HepG2 (cell line): ENCODE results near the gene WWC2.
"Not testable (repeated sequence)": the region's sequence is repeated elsewhere in the genome, so short reads cannot be mapped to it uniquely, and the experiment has no call there.

Source experiments
- ATF3 ChIP-seq: sonication (generic); formaldehyde crosslinking; IDR thresholded peaks from 2 replicates; pipeline ENCODE4 v1.4.0; 2020; ENCODE audit warnings: missing genetic modification reagents
- CEBPG ChIP-seq: IDR thresholded peaks from 2 replicates; pipeline ENCODE4 v1.6.1; 2016
- CTCF ChIP-seq: sonication (generic); formaldehyde crosslinking; IDR thresholded peaks from 2 replicates; pipeline ENCODE4 v1.5.0; 2020; ENCODE audit warnings: mild to moderate bottlenecking, missing genetic modification reagents, moderate library complexity
- ESRRA ChIP-seq: sonication (generic); formaldehyde crosslinking; IDR thresholded peaks from 2 replicates; pipeline ENCODE4 v1.5.1; 2020; ENCODE audit warnings: mild to moderate bottlenecking, low read depth, missing genetic modification reagents
- EZH2 ChIP-seq: conservative IDR thresholded peaks from 2 replicates; pipeline ENCODE4 v1.6.1; 2012; ENCODE audit warnings: mild to moderate bottlenecking, low read depth, low read length, moderate library complexity
- FOXA1 ChIP-seq, 2 experiments: fragments of 450-650 bp in 1 of 2; sonication (generic) in 1 of 2; formaldehyde crosslinking in 1 of 2; IDR thresholded peaks; 2 replicates each; pipeline versions ENCODE4 v1.4.0 to v1.6.1; 2016 to 2020; ENCODE audit warnings: missing genetic modification reagents in 1 of 2
- GTF2F1 ChIP-seq: fragments of 150-350 bp; IDR thresholded peaks from 2 replicates; pipeline ENCODE4 v1.6.1; 2014; ENCODE audit warnings: low read length
- NCOA2 ChIP-seq: sonication (generic); formaldehyde crosslinking; IDR thresholded peaks from 2 replicates; pipeline ENCODE4 v1.8.0; 2022; ENCODE audit warnings: inconsistent platforms
- POLR2A ChIP-seq, 2 experiments: IDR thresholded peaks; 2 replicates each; pipeline ENCODE4 v1.6.1; 2011; ENCODE audit warnings: low read depth in 2 of 2, low read length in 2 of 2, mild to moderate bottlenecking in 1 of 2, moderate library complexity in 1 of 2; ENCODE audit not compliant: insufficient read depth in 1 of 2
- REPIN1 ChIP-seq: sonication (generic); formaldehyde crosslinking; IDR thresholded peaks from 2 replicates; pipeline ENCODE4 v1.8.0; 2022; ENCODE audit warnings: missing genetic modification reagents, low read depth, mild to moderate bottlenecking, borderline replicate concordance
- ZNF124 ChIP-seq: sonication (generic); formaldehyde crosslinking; IDR thresholded peaks from 2 replicates; pipeline ENCODE4 v1.4.0; 2020; ENCODE audit warnings: missing genetic modification reagents
- ZNF280D ChIP-seq: sonication (generic); formaldehyde crosslinking; IDR thresholded peaks from 2 replicates; pipeline ENCODE4 v1.5.1; 2020; ENCODE audit warnings: mild to moderate bottlenecking, missing genetic modification reagents
- ZNF546 ChIP-seq: sonication (generic); formaldehyde crosslinking; conservative IDR thresholded peaks from 2 replicates; pipeline ENCODE4 v1.8.1; 2023; ENCODE audit warnings: mild to moderate bottlenecking, missing genetic modification reagents

- TF ChIP-seq GTF2F1; POLR2A (IDR thresholded peaks at IDR 0.05; ENCODE audit: insufficient read depth in 1 of 2, low read depth in 2 of 2, low read length in 2 of 2); CEBPG (CRISPR knock-in tag); EZH2; FOXA1 (IDR thresholded peaks at IDR 0.05); FOXA1 (CRISPR knock-in tag; IDR thresholded peaks at IDR 0.05); CTCF; REPIN1 (CRISPR knock-in tag); ZNF124; NCOA2 (CRISPR knock-in tag); ZNF546 (CRISPR knock-in tag); ZNF280D; ESRRA (CRISPR knock-in tag); ATF3 (CRISPR knock-in tag): not testable (repeated sequence)
Observed at GRCh38 chr4:183152232-183152631, 53.2 kb downstream of the WWC2 start.
